SKM-1 treated with dmso at 0.1 percent for 144 hours (cell line): ENCODE data around the gene CWF19L1.
"Not testable (repeated sequence)": the region's sequence is repeated elsewhere in the genome, so short reads cannot be mapped to it uniquely, and the experiment has no call there.

Source experiments
- DNase-seq: peaks from one replicate; lab custom pipeline; 2025; ENCODE audit not compliant: unreplicated experiment; lab: John Stamatoyannopoulos, UW

The CWF19L1 gene

GRCh38 chr10:100267239-100268104 is at the start of gene CWF19L1:
Gene CWF19L1, minus strand, starts transcription at chr10:100267638. Its CDS starts 45 bp downstream, at chr10:100267593.
- peak; percentile 67 for DNase-seq

- no peak for DNase-seq
These were observed 48.2 kb upstream of the CWF19L1 start for GRCh38 chr10:100315615-100316014.

GRCh38 chr10:100311298-100311697 is 43.9 kb upstream of the CWF19L1 start:
- no peak for DNase-seq

- no peak for DNase-seq
These were observed 40.2 kb upstream of the CWF19L1 start for GRCh38 chr10:100307684-100308083.

GRCh38 chr10:100306861-100307260 is 39.4 kb upstream of the CWF19L1 start:
- no peak for DNase-seq

- no peak for DNase-seq
These were observed 37.0 kb upstream of the CWF19L1 start for GRCh38 chr10:100304414-100304813.

- peak; percentile 25 for DNase-seq
These were observed 36.4 kb upstream of the CWF19L1 start for GRCh38 chr10:100303724-100304319.

GRCh38 chr10:100301123-100301522 is 33.7 kb upstream of the CWF19L1 start:
- not testable (repeated sequence) for DNase-seq

- DNase-seq: no peak
These were observed 29.8 kb upstream of the CWF19L1 start for GRCh38 chr10:100297242-100297641.

- no peak for DNase-seq
These were observed 25.6 kb upstream of the CWF19L1 start for GRCh38 chr10:100293066-100293465.

- DNase-seq: peak; percentile 3
These were observed 24.9 kb upstream of the CWF19L1 start for GRCh38 chr10:100292300-100292699.

- DNase-seq: peak; percentile 77
These were observed 23.9 kb upstream of the CWF19L1 start for GRCh38 chr10:100291356-100291755.

GRCh38 chr10:100289641-100290040 is 22.2 kb upstream of the CWF19L1 start:
- DNase-seq: no peak

GRCh38 chr10:100288196-100288595 is 20.8 kb upstream of the CWF19L1 start:
- DNase-seq: no peak

GRCh38 chr10:100287756-100288155 is 20.3 kb upstream of the CWF19L1 start:
- DNase-seq: no peak

GRCh38 chr10:100286051-100287033 is 18.9 kb upstream of the CWF19L1 start, which contains the start of gene BLOC1S2:
Gene BLOC1S2, minus strand, starts transcription at chr10:100286680. Its CDS starts 21 bp downstream, at chr10:100286659.
- DNase-seq: peak; percentile 68

GRCh38 chr10:100285326-100285725 is 17.9 kb upstream of the CWF19L1 start:
- not testable (repeated sequence) for DNase-seq

- DNase-seq: no peak
These were observed 15.5 kb upstream of the CWF19L1 start for GRCh38 chr10:100282907-100283306.

GRCh38 chr10:100276971-100277370 is 9.5 kb upstream of the CWF19L1 start:
- DNase-seq: not testable (repeated sequence)

- DNase-seq: no peak
These were observed 1.5 kb downstream of the CWF19L1 start for GRCh38 chr10:100265821-100266485.
